Progenitor cell of endocrine pancreas (in vitro differentiated cells): Measurements from ENCODE around the gene LDLRAD2. TPM values are rescaled to one million over a fixed set of nuclear protein-coding genes. Genes with fewer than 3 reads are reported as not detected.

ENCODE experiments used
- DNase-seq: peaks from one replicate; pipeline ENCODE4 v3.0.0; 2021; ENCODE audit warnings: low spot score; ENCODE audit not compliant: unreplicated experiment
- H3K27ac Mint-ChIP-seq: 2 replicates; pipeline ENCODE4 v1.8.0; 2021; ENCODE audit warnings: mild to moderate bottlenecking, moderate library complexity, mixed read lengths
- H3K27me3 Mint-ChIP-seq: 2 replicates; pipeline ENCODE4 v1.8.0; 2021; ENCODE audit warnings: mixed read lengths
- H3K36me3 Mint-ChIP-seq: 2 replicates; pipeline ENCODE4 v1.8.0; 2022; ENCODE audit warnings: mixed read lengths; ENCODE audit not compliant: insufficient read depth
- H3K4me1 Mint-ChIP-seq: 2 replicates; pipeline ENCODE4 v1.8.0; 2021; ENCODE audit warnings: low read depth, mixed read lengths
- H3K4me3 Mint-ChIP-seq: 2 replicates; pipeline ENCODE4 v1.8.0; 2021; ENCODE audit warnings: low read depth, mild to moderate bottlenecking, moderate library complexity, mixed read lengths
- H3K9me3 Mint-ChIP-seq: 2 replicates; pipeline ENCODE4 v1.8.0; 2021; ENCODE audit warnings: low read depth, mixed read lengths
- total RNA-seq: library from RNA; stranded (reverse); gene quantifications from 2 replicates; pipeline ENCODE4 v1.2.1, GENCODE V29; 2021
- TF ChIP-seq, protein P1 (sequence below): fragments of 200-600 bp; sonication (generic); IDR thresholded peaks from one replicate; pipeline ENCODE4 v1.5.0; 2021; ENCODE audit warnings: antibody characterized with exemption, mild to moderate bottlenecking; ENCODE audit not compliant: unreplicated experiment

LDLRAD2 gene
- total RNA-seq, 1 donor from 2014 or later = 0.77 TPM

DNA sequence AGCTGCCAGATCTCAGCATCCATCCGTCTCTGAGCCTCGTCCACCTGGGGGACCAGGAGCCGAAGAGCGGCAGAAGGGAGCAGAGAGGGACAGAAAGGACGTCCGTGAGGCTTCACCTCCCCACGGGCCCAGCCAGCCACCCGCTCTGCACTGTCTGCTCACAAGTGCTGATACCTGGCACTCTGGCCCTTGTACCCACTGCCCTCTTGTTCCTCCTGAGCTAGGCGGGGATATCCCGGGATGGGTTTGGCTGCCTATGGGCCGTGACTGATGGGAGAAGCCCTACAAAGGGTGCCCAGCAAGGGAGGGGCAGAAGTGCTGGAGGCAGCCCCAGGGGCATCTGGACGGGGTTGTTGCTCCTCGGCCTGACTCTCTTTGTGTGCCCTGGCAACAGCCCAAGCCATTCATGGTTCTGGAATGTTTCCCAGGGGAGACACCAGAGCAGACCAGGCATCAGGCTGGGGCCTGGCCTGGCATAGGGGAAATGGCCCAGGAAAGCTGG is 57.6 kb downstream of the LDLRAD2 start:
- no peak overlapping the region for H3K4me3 Mint-ChIP-seq
- TF ChIP-seq, protein P1, sequence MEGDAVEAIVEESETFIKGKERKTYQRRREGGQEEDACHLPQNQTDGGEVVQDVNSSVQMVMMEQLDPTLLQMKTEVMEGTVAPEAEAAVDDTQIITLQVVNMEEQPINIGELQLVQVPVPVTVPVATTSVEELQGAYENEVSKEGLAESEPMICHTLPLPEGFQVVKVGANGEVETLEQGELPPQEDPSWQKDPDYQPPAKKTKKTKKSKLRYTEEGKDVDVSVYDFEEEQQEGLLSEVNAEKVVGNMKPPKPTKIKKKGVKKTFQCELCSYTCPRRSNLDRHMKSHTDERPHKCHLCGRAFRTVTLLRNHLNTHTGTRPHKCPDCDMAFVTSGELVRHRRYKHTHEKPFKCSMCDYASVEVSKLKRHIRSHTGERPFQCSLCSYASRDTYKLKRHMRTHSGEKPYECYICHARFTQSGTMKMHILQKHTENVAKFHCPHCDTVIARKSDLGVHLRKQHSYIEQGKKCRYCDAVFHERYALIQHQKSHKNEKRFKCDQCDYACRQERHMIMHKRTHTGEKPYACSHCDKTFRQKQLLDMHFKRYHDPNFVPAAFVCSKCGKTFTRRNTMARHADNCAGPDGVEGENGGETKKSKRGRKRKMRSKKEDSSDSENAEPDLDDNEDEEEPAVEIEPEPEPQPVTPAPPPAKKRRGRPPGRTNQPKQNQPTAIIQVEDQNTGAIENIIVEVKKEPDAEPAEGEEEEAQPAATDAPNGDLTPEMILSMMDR = no peak
- no peak for DNase-seq
- H3K36me3 Mint-ChIP-seq = peaks cover 23% of the 10 kb centered on the region
- H3K4me1 Mint-ChIP-seq = peaks cover 9% of the 10 kb centered on the region
- H3K27me3 Mint-ChIP-seq = no peaks in the 10 kb centered on the region
- H3K27ac Mint-ChIP-seq = no peak overlapping the region
- H3K9me3 Mint-ChIP-seq = no peaks in the 10 kb centered on the region

DNA sequence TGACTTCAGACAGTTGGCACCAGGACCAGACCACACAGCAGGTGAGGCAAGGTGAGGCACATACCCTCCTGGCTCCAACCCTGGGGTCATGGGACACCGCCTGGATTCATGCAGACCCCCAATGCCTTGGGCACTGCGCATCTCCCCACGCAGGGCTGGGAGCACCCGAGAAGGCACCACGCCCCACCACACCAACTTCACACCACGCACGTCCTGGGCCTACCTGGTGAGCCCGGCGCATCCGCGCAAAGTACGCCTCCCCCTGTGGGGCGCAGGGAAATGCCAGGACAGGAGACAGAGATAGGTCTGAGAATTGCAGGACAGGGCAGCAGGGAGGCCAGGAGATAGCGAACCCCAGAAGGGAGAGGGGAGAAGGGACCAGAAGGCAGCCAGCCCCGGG is 58.5 kb downstream of the LDLRAD2 start:
- DNase-seq = no peak
- Mint-ChIP-seq H3K4me3 (no peak overlapping the region), H3K9me3 (no peaks in the 10 kb centered on the region), H3K36me3 (peaks cover 22% of the 10 kb centered on the region), H3K27me3 (no peaks in the 10 kb centered on the region), H3K4me1 (peaks cover 9% of the 10 kb centered on the region), H3K27ac (peak overlapping the region; percentile 62)
- TF ChIP-seq, protein P1 = no peak

DNA sequence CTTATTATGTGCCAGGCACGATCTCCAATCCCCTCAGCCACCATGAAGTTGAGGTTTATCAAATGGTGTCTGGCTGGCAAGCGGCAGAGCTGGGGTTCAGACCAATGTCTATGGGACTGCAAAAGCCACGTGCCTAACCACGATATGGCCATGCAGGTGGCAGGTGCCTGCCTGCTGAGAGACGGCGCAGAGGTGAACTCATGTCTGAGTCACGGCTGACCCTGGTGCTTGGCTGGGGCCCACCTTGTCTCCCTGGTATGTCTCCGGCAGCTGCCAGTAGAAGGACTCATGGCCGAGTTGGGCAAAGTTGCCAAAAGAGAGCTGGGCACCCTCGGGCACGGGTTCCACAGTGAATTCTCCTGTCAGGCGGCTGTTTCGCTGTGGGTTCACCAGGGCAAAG is 59.9 kb downstream of the LDLRAD2 start:
- no peaks in the 10 kb centered on the region for H3K27me3 Mint-ChIP-seq
- H3K27ac Mint-ChIP-seq = no peak overlapping the region
- peaks cover 3% of the 10 kb centered on the region for H3K4me1 Mint-ChIP-seq
- H3K4me3 Mint-ChIP-seq = no peak overlapping the region
- TF ChIP-seq, protein P1 = no peak
- no peaks in the 10 kb centered on the region for H3K9me3 Mint-ChIP-seq
- DNase-seq = no peak
- peaks cover 19% of the 10 kb centered on the region for H3K36me3 Mint-ChIP-seq

DNA sequence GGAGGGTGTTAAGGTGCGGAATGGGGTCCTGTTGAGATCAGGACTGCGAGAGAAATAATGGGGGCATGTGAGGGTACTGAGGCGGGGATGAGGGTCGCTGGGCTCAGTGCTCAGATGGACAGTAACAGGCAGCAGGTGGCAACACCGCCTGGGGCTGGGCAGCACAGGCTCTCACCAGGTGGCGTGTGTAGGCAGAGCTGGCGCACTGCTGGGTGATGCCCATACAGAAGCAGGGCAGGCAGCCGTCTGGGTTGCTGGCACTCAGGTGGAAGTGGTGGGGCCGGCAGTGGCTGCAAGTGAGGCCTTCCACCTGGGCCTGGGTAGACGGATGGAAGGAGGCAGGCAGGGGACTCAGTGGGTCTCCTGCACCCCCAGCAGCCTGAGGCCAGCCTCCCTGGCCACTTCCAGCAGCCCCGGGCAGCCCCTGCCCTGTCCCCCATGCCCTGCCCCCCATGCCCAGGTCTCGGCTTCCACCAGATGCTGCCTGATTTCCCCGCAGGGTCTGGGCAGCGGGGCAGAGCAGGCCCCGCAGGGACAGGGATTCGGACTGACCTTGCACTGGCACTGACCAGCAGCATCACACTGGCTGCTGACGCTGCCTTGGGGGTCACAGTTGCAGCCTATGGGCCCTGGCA is 60.5 kb downstream of the LDLRAD2 start:
- TF ChIP-seq, protein P1 = no peak
- Mint-ChIP-seq H3K27ac (no peak overlapping the region), H3K9me3 (no peaks in the 10 kb centered on the region), H3K27me3 (no peaks in the 10 kb centered on the region), H3K4me3 (no peak overlapping the region), H3K4me1 (peaks cover 2% of the 10 kb centered on the region), H3K36me3 (peaks cover 17% of the 10 kb centered on the region)
- no peak for DNase-seq

DNA sequence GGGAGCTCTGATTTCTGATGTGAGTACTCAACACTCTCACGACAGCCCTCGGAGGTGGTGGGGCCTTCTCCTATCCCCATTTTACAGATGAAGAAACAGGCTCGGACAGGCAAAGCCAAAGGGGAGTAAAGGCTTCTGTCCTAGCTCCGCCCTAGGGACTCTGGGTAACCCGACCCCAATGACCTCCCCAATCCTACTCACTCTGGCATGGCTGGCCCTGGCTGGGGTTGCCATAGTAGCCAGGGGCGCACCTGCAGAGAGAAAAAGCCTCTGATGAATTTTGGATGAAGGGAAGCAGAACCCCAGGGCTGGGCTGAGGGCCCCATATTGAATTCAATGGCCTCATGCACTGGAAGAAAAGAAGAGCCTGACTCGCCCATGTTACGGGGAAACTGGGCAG is 61.1 kb downstream of the LDLRAD2 start:
- Mint-ChIP-seq H3K9me3 (no peaks in the 10 kb centered on the region), H3K36me3 (peaks cover 21% of the 10 kb centered on the region), H3K27me3 (no peaks in the 10 kb centered on the region), H3K4me1 (no peaks in the 10 kb centered on the region), H3K27ac (peak overlapping the region; percentile 52), H3K4me3 (no peak overlapping the region)
- TF ChIP-seq, protein P1 = no peak
- no peak for DNase-seq
